Osteoblast (primary cell): ENCODE results near the gene SLC6A13. TPM values are rescaled to one million over a fixed set of nuclear protein-coding genes. Genes with fewer than 3 reads are reported as not detected.
"Not testable (repeated sequence)": the region's sequence is repeated elsewhere in the genome, so short reads cannot be mapped to it uniquely, and the experiment has no call there.

ENCODE experiments used
- DNase-seq: peaks from one replicate; pipeline ENCODE4 v3.0.0; 2011; ENCODE audit warnings: low spot score, mixed read lengths; ENCODE audit not compliant: insufficient read length; ENCODE audit errors: missing footprints
- H2AFZ ChIP-seq: 2 replicates; pipeline ENCODE4 v1.6.0; 2011; ENCODE audit warnings: mild to moderate bottlenecking, low read length
- H3K27ac ChIP-seq: 2 replicates; pipeline ENCODE4 v1.5.1; 2011; ENCODE audit warnings: mild to moderate bottlenecking, low read depth, low read length, moderate library complexity
- H3K27me3 ChIP-seq: 2 replicates; pipeline ENCODE4 v1.6.0; 2012; ENCODE audit warnings: mild to moderate bottlenecking, control low read depth, inconsistent platforms, low read length, moderate library complexity; ENCODE audit not compliant: insufficient read depth
- H3K36me3 ChIP-seq: 2 replicates; pipeline ENCODE4 v1.5.1; 2011; ENCODE audit warnings: mild to moderate bottlenecking, low read length, control low read depth, moderate library complexity; ENCODE audit not compliant: insufficient read depth
- H3K4me1 ChIP-seq: 2 replicates; pipeline ENCODE4 v1.5.1; 2011; ENCODE audit warnings: mild to moderate bottlenecking, low read length, control low read depth, moderate library complexity; ENCODE audit not compliant: insufficient read depth
- H3K4me2 ChIP-seq: 2 replicates; pipeline ENCODE4 v1.6.0; 2011; ENCODE audit warnings: mild to moderate bottlenecking, low read length; ENCODE audit not compliant: insufficient read depth
- H3K4me3 ChIP-seq: fragments of 200-600 bp; sonication (generic); 3 replicates; pipeline ENCODE4 v1.5.1; 2012; ENCODE audit warnings: mild to moderate bottlenecking, low read length, inconsistent platforms; ENCODE audit not compliant: insufficient read depth
- H3K79me2 ChIP-seq: 2 replicates; pipeline ENCODE4 v1.6.0; 2012; ENCODE audit warnings: mild to moderate bottlenecking, low read length, control low read depth, inconsistent platforms; ENCODE audit not compliant: insufficient read depth
- H3K9me3 ChIP-seq: 2 replicates; pipeline ENCODE4 v1.5.1; 2011; ENCODE audit warnings: low read depth, low read length, control low read depth
- H4K20me1 ChIP-seq: 2 replicates; pipeline ENCODE4 v1.6.0; 2012; ENCODE audit warnings: mild to moderate bottlenecking, low read length, control low read depth; ENCODE audit not compliant: insufficient read depth
- CTCF ChIP-seq: IDR thresholded peaks from 2 replicates; pipeline ENCODE4 v1.5.1; 2011; ENCODE audit warnings: mild to moderate bottlenecking, low read depth, low read length, moderate library complexity; ENCODE audit errors: extremely low read depth
- total RNA-seq: library from RNA; depleted of rRNA; stranded (reverse); fragments of >200 nt; gene quantifications from 2 replicates; pipeline ENCODE4 v1.2.3, GENCODE V29; 2012

SLC6A13 gene
- total RNA-seq, 1 donor = not detected

- DNase-seq, H3K4me3 ChIP-seq, H3K4me2 ChIP-seq, H3K9me3 ChIP-seq, H3K4me1 ChIP-seq, H4K20me1 ChIP-seq, H2AFZ ChIP-seq, H3K27me3 ChIP-seq, H3K27ac ChIP-seq: not testable (repeated sequence)
- Histone ChIP-seq H3K79me2 (peaks cover 39% of the 10 kb centered on the region), H3K36me3 (peaks cover 36% of the 10 kb centered on the region)
Observed at GRCh38 chr12:299511-299910, 36.9 kb upstream of the SLC6A13 start.

DNA sequence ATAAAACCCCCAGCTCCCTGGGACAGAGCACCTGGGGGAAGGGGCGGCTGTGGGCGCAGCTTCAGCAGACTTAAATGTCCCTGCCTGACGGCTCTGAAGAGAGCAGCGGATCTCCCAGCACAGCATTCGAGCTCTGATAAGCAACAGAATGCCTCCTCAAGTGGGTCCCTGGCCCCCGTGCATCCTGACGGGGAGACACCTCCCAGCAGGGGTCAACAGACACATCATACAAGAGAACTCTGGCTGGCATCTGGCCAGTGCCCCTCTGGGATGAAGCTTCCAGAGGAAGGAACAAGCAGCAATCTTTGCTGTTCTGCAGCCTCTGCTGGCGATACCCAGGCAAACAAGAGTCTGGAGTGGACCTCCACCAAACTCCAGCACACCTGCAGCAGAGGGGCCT is 35.4 kb upstream of the SLC6A13 start:
- not testable (repeated sequence) for H3K27ac ChIP-seq, DNase-seq, H2AFZ ChIP-seq, H3K27me3 ChIP-seq, H3K4me1 ChIP-seq, H4K20me1 ChIP-seq, H3K4me2 ChIP-seq, H3K9me3 ChIP-seq, H3K4me3 ChIP-seq
- Histone ChIP-seq H3K79me2 (peaks cover 28% of the 10 kb centered on the region), H3K36me3 (peaks cover 32% of the 10 kb centered on the region)

DNA sequence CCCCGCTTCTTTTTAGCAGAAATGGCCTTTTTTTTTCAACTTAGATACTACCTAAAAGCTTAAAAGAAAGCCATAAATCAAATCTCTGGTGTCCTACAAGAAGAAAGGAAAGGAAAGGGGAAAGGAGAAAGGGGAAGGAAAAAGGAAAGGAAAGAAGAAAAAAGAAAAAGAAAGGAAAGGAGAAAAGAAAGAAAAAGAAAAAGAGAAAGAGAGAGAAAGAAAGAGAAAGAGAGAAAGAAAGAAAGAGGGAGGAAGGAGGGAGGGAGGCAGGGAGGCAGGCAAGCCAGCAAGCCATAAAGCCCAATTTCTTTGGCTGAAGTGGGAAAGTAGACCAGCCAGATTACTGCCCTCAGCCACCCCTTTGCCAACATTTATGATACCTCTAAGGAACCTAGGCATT is 32.5 kb upstream of the SLC6A13 start:
- no peaks in the 10 kb centered on the region for H4K20me1 ChIP-seq
- no peaks in the 10 kb centered on the region for H3K27me3 ChIP-seq
- peaks cover 10% of the 10 kb centered on the region for H3K79me2 ChIP-seq
- TF ChIP-seq CTCF = no peak
- no peaks in the 10 kb centered on the region for H3K9me3 ChIP-seq
- H3K4me1 ChIP-seq = peaks cover 4% of the 10 kb centered on the region
- no peak overlapping the region for H3K4me2 ChIP-seq
- peaks cover 50% of the 10 kb centered on the region for H3K36me3 ChIP-seq
- H2AFZ ChIP-seq = no peak overlapping the region
- no peak for DNase-seq
- H3K4me3 ChIP-seq = no peak overlapping the region
- no peak overlapping the region for H3K27ac ChIP-seq

DNA sequence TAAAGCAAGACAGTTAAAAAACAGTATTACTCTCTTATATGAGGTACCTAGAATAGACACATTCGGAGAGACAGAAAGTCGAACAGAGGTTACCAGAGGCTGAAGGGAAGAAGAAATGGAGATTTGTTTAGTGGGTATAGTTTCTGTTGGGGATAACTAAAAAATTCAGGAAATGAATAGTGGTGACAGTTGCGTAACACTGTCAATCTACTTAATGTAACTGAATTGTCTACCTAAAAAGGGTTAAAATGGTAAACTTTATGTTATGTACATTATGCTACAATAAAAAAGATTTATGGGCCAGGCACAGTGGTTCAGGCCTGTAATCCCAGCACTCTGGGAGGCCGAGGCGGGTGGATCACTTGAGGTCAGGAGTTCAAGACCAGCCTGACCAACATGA is 30.6 kb upstream of the SLC6A13 start:
- no peak for DNase-seq
- H3K36me3 ChIP-seq = peaks cover 50% of the 10 kb centered on the region
- TF ChIP-seq CTCF = no peak

GRCh38 chr12:292186-292585 is 29.6 kb upstream of the SLC6A13 start:
- no peak for TF ChIP-seq CTCF
- H3K27ac ChIP-seq = no peak overlapping the region
- H3K9me3 ChIP-seq = no peaks in the 10 kb centered on the region
- H3K4me2 ChIP-seq = no peak overlapping the region
- peaks cover 3% of the 10 kb centered on the region for H4K20me1 ChIP-seq
- H3K4me1 ChIP-seq = peaks cover 9% of the 10 kb centered on the region
- H3K4me3 ChIP-seq = no peak overlapping the region
- no peaks in the 10 kb centered on the region for H3K27me3 ChIP-seq
- peaks cover 8% of the 10 kb centered on the region for H3K79me2 ChIP-seq
- H2AFZ ChIP-seq = no peak overlapping the region
- DNase-seq = peak; percentile 73
- H3K36me3 ChIP-seq = peaks cover 50% of the 10 kb centered on the region

More for the DNA sequence above, 30.6 kb upstream of the SLC6A13 start:
- Histone ChIP-seq H3K4me3 (no peak overlapping the region), H2AFZ (no peak overlapping the region), H3K4me2 (no peak overlapping the region), H3K27ac (no peak overlapping the region), H3K4me1 (peaks cover 9% of the 10 kb centered on the region), H3K79me2 (peaks cover under 1% of the 10 kb centered on the region), H3K9me3 (no peaks in the 10 kb centered on the region), H3K27me3 (no peaks in the 10 kb centered on the region), H4K20me1 (no peaks in the 10 kb centered on the region)
